DND-41 (cell line): ENCODE results near the gene KAT2B.
A peak's percentile ranks its signal among the peaks of the same experiment; 100 is the strongest.

Experiments used
- ATAC-seq: fragments of 200-7000 bp; cut with Tn5 transposase; 3 replicates; pipeline ENCODE4 v1.9.1; 2021; ENCODE audit warnings: low read depth; ENCODE audit not compliant: insufficient read depth
- DNase-seq: peaks from one replicate; pipeline ENCODE4 v3.0.0-alpha.2; 2020
- H2AFZ ChIP-seq: 2 replicates; pipeline ENCODE4 v1.6.0; 2012; ENCODE audit warnings: low read depth, low read length
- H3K27ac ChIP-seq: 2 replicates; pipeline ENCODE4 v1.5.1; 2012; ENCODE audit warnings: low read length, inconsistent platforms
- H3K27me3 ChIP-seq: fragments of 200-600 bp; sonication (generic); 2 replicates; pipeline ENCODE4 v1.6.0; 2012; ENCODE audit warnings: low read length, mild to moderate bottlenecking, inconsistent platforms; ENCODE audit not compliant: insufficient read depth, poor library complexity
- H3K36me3 ChIP-seq: 2 replicates; pipeline ENCODE4 v1.5.1; 2012; ENCODE audit warnings: low read length, inconsistent platforms; ENCODE audit not compliant: insufficient read depth
- H3K4me1 ChIP-seq: 2 replicates; pipeline ENCODE4 v1.5.1; 2012; ENCODE audit warnings: mild to moderate bottlenecking, low read length; ENCODE audit not compliant: insufficient read depth
- H3K4me2 ChIP-seq: 2 replicates; pipeline ENCODE4 v1.6.0; 2012; ENCODE audit warnings: mild to moderate bottlenecking, moderate library complexity, low read length, inconsistent platforms; ENCODE audit not compliant: insufficient read depth
- H3K4me3 ChIP-seq, 2 experiments: fragments of 200-600 bp in 1 of 2; shearing (Covaris generic) in 1 of 2; 2 replicates each; pipeline ENCODE4 v1.5.1; 2012 to 2016; ENCODE audit warnings: inconsistent platforms in 2 of 2, low read length in 2 of 2, mild to moderate bottlenecking in 2 of 2, low read depth in 1 of 2, moderate library complexity in 1 of 2
- H3K79me2 ChIP-seq: 2 replicates; pipeline ENCODE4 v1.6.0; 2012; ENCODE audit warnings: low read length, inconsistent platforms; ENCODE audit not compliant: insufficient read depth
- H3K9ac ChIP-seq: 2 replicates; pipeline ENCODE4 v1.6.0; 2012; ENCODE audit warnings: low read depth, mild to moderate bottlenecking, inconsistent platforms, low read length, moderate library complexity
- H3K9me3 ChIP-seq: 2 replicates; pipeline ENCODE4 v1.5.1; 2012; ENCODE audit warnings: low read length, moderate library complexity, mild to moderate bottlenecking, inconsistent platforms; ENCODE audit not compliant: insufficient read depth, severe bottlenecking
- H4K20me1 ChIP-seq: 2 replicates; pipeline ENCODE4 v1.6.0; 2012; ENCODE audit warnings: low read length; ENCODE audit not compliant: insufficient read depth
- CTCF ChIP-seq: IDR thresholded peaks from 2 replicates; pipeline ENCODE4 v1.5.1; 2012; ENCODE audit warnings: borderline replicate concordance, low read length, moderate library complexity, mild to moderate bottlenecking; ENCODE audit not compliant: poor library complexity, severe bottlenecking; ENCODE audit errors: extremely low read depth
- EZH2 ChIP-seq: IDR thresholded peaks from 3 replicates; pipeline ENCODE4 v1.6.1; 2012; ENCODE audit warnings: borderline replicate concordance, low read depth, mild to moderate bottlenecking, moderate library complexity, low read length, inconsistent platforms; ENCODE audit not compliant: severe bottlenecking

KAT2B gene

GRCh38 chr3:20080956-20081554 is 40.8 kb downstream of the KAT2B start:
- TF ChIP-seq CTCF (no peak), EZH2 (no peak)
- Histone ChIP-seq H3K4me1 (peaks cover 4% of the 10 kb centered on the region; the same call in 1 of the 2 replicates), H3K79me2 (no peaks in the 10 kb centered on the region), H3K27me3 (no peaks in the 10 kb centered on the region), H3K4me3 (no peak overlapping the region), H3K9me3 (no peaks in the 10 kb centered on the region), H4K20me1 (no peaks in the 10 kb centered on the region), H3K9ac (no peak overlapping the region), H3K4me2 (no peak overlapping the region), H2AFZ (no peak overlapping the region), H3K27ac (no peak overlapping the region), H3K36me3 (no peaks in the 10 kb centered on the region)
- ATAC-seq: peak; percentile 76
- DNase-seq: peak; percentile 31

- peaks cover 4% of the 10 kb centered on the region; the same call in 1 of the 2 replicates for H3K4me1 ChIP-seq
- TF ChIP-seq CTCF (no peak), EZH2 (no peak)
- H3K36me3 ChIP-seq: no peaks in the 10 kb centered on the region
- no peak overlapping the region for H3K27ac ChIP-seq
- DNase-seq: no peak
- H3K4me2 ChIP-seq: no peak overlapping the region
- no peaks in the 10 kb centered on the region for H4K20me1 ChIP-seq
- no peak overlapping the region for H3K4me3 ChIP-seq
- H3K27me3 ChIP-seq: no peaks in the 10 kb centered on the region
- no peaks in the 10 kb centered on the region for H3K79me2 ChIP-seq
- ATAC-seq: no peak
- no peak overlapping the region for H2AFZ ChIP-seq
- no peaks in the 10 kb centered on the region for H3K9me3 ChIP-seq
- no peak overlapping the region for H3K9ac ChIP-seq
Observed at GRCh38 chr3:20083253-20083652, 43.0 kb downstream of the KAT2B start.

GRCh38 chr3:20083953-20084352 is 43.7 kb downstream of the KAT2B start:
- DNase-seq: no peak
- no peak for ATAC-seq
- no peaks in the 10 kb centered on the region for H4K20me1 ChIP-seq
- TF ChIP-seq CTCF (no peak), EZH2 (no peak)
- H3K36me3 ChIP-seq: no peaks in the 10 kb centered on the region
- H3K9me3 ChIP-seq: no peaks in the 10 kb centered on the region
- H3K9ac ChIP-seq: no peak overlapping the region
- H2AFZ ChIP-seq: no peak overlapping the region
- H3K79me2 ChIP-seq: no peaks in the 10 kb centered on the region
- H3K4me2 ChIP-seq: no peak overlapping the region
- H3K27me3 ChIP-seq: no peaks in the 10 kb centered on the region
- no peak overlapping the region for H3K4me3 ChIP-seq
- H3K27ac ChIP-seq: no peak overlapping the region
- H3K4me1 ChIP-seq: peaks cover 4% of the 10 kb centered on the region; the same call in 1 of the 2 replicates
